ENCODE data around the gene JAG2.

The JAG2 gene

GRCh38 chr14:105208738-105209075 is 40.1 kb upstream of the JAG2 start:
- no peak for DNase-seq (ENCODE audit: low read depth)
- TF ChIP-seq CTCF (IDR thresholded peaks at IDR 0.05; ENCODE audit: control insufficient read depth, insufficient read depth, low read depth, low read length, missing control alignments) = no peak
- no peak overlapping the region for H3K4me3 ChIP-seq (ENCODE audit: control insufficient read depth, low read depth, low read length)

- no peak overlapping the region for H3K4me3 ChIP-seq (ENCODE audit: control insufficient read depth, low read depth, low read length)
- DNase-seq (ENCODE audit: low read depth) = no peak
- TF ChIP-seq CTCF (IDR thresholded peaks at IDR 0.05; ENCODE audit: control insufficient read depth, insufficient read depth, low read depth, low read length, missing control alignments) = no peak
These were observed 39.6 kb upstream of the JAG2 start for GRCh38 chr14:105207996-105208737.

- no peak for DNase-seq (ENCODE audit: low read depth)
- no peak for TF ChIP-seq CTCF (IDR thresholded peaks at IDR 0.05; ENCODE audit: control insufficient read depth, insufficient read depth, low read depth, low read length, missing control alignments)
These were observed 38.9 kb upstream of the JAG2 start for GRCh38 chr14:105207460-105207901.

GRCh38 chr14:105206873-105207272 is 38.3 kb upstream of the JAG2 start:
- no peak overlapping the region for H3K4me3 ChIP-seq (ENCODE audit: control insufficient read depth, low read depth, low read length)
- no peak for TF ChIP-seq CTCF (IDR thresholded peaks at IDR 0.05; ENCODE audit: control insufficient read depth, insufficient read depth, low read depth, low read length, missing control alignments)
- DNase-seq (ENCODE audit: low read depth) = no peak

More at GRCh38 chr14:105207460-105207901, 38.9 kb upstream of the JAG2 start:
- H3K4me3 ChIP-seq (ENCODE audit: control insufficient read depth, low read depth, low read length) = no peak overlapping the region

- TF ChIP-seq CTCF (IDR thresholded peaks at IDR 0.05; ENCODE audit: control insufficient read depth, insufficient read depth, low read depth, low read length, missing control alignments) = no peak
- DNase-seq (ENCODE audit: low read depth) = no peak
- no peak overlapping the region for H3K4me3 ChIP-seq (ENCODE audit: control insufficient read depth, low read depth, low read length)
These were observed 37.2 kb upstream of the JAG2 start for GRCh38 chr14:105205673-105206208.

GRCh38 chr14:105204931-105205672 is 36.5 kb upstream of the JAG2 start:
- no peak overlapping the region for H3K4me3 ChIP-seq (ENCODE audit: control insufficient read depth, low read depth, low read length)
- DNase-seq (ENCODE audit: low read depth) = no peak
- TF ChIP-seq CTCF (IDR thresholded peaks at IDR 0.05; ENCODE audit: control insufficient read depth, insufficient read depth, low read depth, low read length, missing control alignments) = no peak

Measured in AG09309 (cell line).